Mammary epithelial cell (primary cell): Measurements from ENCODE around the gene ANKS6.

Experiments used
- EZH2 ChIP-seq: IDR thresholded peaks from 2 replicates; pipeline ENCODE4 v1.6.1; 2012; ENCODE audit warnings: low read length, inconsistent platforms, borderline replicate concordance
- TF ChIP-seq, protein P1 (sequence below), 2 donors: IDR thresholded peaks in 1 of 2; conservative IDR thresholded peaks in 1 of 2; 2 replicates each; pipeline ENCODE4 v1.5.1; 2011 to 2012; ENCODE audit warnings: inconsistent platforms in 2 of 2, low read length in 2 of 2, mild to moderate bottlenecking in 2 of 2, control low read depth in 1 of 2, low read depth in 1 of 2; ENCODE audit not compliant: insufficient read depth in 1 of 2; ENCODE audit errors: extremely low read depth in 1 of 2

DNA sequence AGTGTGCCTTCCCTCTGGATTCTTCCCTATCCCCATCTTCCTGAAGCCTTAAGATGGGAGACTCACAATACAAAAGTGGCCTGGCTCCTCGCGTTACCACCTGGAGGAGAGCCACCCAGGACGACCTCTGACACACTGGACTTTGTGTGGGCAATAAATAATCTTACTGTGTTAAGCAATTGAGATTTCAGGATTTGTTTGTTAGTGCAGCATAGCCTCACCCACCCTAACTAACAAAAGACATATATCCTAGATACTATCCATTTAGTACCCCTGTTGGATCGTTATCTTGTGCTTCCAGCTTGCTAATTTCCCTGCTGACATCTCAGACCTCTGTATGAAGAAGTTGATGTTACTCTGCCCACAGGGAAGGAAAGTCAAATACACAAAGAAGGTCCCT is 95.6 kb downstream of the ANKS6 start:
- TF ChIP-seq, protein P1, sequence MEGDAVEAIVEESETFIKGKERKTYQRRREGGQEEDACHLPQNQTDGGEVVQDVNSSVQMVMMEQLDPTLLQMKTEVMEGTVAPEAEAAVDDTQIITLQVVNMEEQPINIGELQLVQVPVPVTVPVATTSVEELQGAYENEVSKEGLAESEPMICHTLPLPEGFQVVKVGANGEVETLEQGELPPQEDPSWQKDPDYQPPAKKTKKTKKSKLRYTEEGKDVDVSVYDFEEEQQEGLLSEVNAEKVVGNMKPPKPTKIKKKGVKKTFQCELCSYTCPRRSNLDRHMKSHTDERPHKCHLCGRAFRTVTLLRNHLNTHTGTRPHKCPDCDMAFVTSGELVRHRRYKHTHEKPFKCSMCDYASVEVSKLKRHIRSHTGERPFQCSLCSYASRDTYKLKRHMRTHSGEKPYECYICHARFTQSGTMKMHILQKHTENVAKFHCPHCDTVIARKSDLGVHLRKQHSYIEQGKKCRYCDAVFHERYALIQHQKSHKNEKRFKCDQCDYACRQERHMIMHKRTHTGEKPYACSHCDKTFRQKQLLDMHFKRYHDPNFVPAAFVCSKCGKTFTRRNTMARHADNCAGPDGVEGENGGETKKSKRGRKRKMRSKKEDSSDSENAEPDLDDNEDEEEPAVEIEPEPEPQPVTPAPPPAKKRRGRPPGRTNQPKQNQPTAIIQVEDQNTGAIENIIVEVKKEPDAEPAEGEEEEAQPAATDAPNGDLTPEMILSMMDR (conservative IDR thresholded peaks at IDR 0.05 in 1 of 2, IDR thresholded peaks at IDR 0.05 in 1 of 2; ENCODE audit: extremely low read depth in 1 of 2, insufficient read depth in 1 of 2, low read depth in 1 of 2, low read length in 2 of 2): no peak
- no peak for TF ChIP-seq EZH2
